Stimulated activated CD4-positive, alpha-beta T cell treated with anti-CD3 and anti-CD28 coated beads, Interleukin-15, amount 100 ng/mL, for 24 hours (primary cell): ENCODE data around the gene CALML3.

Experiments
- DNase-seq: peaks from one replicate; pipeline ENCODE4 v3.0.0-alpha.2; 2020

Gene CALML3

DNA sequence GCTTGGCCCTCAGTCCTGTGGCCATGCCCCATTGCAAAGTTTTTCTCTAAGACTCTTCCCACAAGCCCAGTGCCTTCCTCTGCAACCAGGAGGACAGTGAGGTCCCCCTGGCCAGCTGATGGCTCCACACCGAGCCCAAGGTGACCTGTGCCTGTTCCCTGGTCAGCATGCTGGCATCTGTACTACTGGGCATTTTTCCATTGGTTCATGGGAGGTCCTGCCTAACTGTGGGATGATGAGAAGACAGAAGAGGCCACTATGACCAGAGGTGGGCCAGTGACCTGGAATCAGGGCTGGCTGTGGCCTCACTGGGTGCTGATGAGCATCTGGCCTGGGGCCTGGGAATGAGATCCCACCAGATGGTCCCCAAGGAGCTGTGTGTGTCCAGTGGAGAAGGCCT, 20.2 kb downstream of the CALML3 start:
- no peak for DNase-seq

DNA sequence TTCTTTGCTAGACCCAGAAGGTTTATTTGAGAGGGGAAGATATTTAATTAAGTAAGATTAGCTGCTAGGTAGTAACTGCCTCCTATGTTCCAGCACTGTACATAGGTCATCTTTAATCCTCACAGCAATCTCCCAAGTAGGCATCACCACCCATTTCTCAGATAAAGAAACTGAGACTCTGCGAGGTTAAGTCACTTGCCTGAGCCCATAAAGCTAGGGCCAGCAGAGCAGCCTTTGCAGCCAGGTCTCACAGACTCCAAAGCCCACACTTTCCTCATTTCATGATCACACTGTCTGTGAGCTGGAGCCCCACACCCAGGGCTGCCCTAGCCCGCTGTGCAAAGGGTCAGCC, 20.6 kb downstream of the CALML3 start:
- no peak for DNase-seq

DNA sequence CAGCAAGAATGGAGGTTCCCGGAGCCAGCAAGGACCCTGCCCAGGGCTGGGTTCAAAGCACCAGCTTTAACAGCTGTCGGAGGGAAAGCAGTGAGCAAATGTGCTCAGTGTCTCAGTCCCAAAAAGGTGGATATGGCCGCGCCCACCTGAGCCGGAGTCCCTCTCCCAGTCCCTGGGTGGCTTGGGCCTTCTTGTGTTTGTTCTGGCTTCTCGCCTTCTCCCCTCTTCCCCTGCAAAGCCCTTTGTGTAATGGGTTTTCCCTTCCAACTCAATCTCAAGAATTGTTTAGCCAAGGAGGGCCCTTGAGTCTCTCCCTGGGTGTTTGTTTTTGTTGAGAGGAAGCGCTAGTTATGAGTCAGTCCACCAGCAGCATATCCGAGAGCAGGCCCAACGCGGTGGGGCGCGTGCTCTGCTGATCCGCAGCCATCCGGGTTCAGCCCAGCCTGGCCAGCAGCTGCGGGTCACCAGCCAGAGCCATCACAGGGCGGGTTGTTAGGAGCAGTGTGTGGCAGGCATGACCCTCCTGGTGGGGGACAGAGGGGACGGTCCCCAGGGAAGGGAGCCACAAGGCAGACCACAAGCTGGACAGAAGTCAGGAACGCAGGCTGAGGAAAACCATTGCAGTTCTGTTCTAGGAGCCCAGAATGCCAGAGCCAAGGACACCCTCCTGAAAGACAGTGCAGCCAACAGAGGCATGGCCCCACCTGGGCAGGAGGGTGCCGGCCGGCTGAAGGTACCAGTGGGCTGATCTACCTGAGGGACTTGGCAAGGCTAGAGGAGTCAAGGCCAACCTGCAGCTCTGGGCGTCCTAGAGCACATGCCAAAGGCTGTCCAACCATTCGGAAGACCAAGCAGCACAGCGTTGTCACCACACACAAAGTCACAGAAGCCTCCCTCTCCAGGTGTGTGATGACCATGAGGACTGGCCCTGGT, 21.3 kb downstream of the CALML3 start:
- DNase-seq: no peak

DNA sequence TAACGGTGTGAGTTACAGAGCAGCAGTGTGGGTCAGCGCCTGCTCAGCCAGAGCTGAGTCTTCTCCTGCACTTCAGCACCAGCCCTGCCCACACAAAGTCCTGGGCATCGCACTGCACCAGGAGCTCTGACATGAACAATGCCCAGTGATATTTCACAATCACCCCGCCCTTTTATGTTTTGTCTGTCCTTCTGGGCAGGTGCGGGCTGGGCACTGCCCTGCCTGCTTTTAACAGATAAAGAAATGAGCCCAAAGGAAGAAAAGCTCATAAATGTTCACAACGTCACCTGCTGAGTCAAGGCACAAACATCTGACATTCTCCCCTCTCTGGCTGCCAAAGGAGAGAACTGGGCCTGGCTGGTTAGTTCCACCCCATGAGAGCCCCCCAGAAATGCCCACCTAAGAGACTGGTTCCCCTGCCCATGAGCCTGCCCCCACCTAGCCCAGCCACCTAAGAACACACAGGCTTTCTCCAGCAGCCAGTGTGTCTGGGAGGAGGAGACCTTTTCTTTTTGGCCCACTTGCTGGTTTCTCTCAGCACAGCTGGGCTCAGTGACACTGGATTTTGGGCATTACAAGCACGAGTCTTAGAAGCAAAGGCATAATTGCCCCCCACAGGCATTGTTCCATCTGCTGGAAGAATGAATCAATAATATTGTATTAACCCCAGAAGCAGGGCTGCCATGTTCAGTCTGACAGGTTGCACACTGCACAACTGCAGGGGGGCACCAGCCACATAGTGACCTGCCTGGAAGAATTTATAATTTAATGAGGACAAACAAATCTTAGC, 22.3 kb downstream of the CALML3 start:
- DNase-seq: no peak

DNA sequence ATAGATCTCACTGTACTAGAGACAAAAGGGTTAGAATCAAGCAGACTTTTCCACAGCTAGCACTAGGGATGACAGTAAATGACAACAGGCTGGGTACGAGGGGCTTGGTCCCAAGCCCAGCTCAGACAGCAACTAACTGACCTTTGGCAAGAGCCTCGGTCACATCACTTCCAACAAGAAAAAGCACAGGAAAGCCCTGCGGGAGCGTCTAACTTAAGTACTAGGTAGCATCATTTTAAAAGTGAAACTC, 22.8 kb downstream of the CALML3 start:
- no peak for DNase-seq

DNA sequence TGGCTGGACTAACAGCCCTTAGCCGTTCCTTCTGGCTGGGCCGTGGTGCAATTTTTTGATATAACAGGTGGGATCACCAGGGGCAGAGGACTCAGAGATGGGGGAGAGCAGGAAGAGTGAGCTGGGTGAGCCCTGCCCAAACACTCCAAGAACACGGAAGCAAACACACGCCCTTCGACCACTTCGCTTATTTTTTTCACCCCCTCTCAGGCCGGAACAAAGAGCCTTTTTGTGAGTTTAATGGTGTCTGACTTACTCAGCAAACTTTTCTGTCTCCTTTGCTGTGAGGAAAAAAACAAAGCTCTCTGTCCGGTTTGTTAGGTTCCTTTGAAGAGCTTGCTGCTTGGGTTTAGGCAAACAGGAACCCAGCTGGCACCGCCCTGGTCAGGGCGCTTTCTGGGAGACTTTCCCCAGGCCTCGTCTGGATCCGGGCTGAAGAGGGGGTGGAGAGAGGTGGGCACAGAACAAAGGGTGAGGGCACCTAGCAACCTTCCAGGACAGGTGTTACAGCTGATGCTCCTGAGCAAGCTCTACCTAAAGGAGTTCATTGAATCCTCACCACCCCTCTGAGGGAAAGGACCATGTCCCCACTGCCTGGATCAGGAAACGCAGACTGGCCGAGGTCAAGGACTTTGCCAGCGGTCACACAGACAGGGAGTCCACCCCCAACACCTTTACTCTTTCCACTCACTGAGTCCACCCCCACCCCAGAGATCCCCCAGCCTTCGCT, 23.3 kb downstream of the CALML3 start:
- DNase-seq: no peak

DNA sequence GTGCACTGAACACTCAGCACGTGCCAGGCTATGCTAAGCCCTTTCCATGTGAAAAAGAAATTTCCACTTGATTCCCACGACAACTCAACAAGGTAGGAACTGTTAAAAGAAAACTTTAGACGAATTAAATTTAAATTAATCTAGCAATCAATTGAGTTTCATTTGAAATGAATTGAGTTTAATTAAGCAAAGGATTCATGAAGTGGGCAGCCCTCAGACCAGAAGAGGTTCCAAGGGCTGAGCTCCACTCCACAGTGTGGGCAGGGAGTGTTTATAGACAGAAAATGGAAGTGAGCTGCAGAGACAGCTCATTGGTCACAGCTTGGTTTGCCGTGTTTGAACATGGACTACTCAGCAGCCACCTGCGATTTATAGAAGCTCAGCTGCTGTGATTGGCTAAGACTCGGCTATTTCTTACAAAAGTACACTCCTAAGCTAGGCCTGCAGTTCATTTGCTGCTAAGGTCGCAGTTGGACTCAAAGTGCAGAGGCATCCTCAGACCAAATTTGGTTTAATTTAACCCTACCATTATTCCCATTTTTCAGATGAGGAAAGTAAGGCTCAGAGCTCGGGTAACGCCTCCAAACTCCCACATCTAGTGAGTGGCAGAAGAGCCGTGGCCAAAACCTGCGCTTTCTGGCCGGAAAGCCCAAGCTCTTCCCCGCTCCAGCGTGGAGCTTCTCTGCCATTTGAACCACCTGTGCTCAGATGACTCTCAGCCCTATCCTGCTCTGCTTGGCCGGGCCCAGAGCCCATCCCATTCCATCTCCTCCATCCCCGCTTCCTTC, 24.9 kb downstream of the CALML3 start:
- DNase-seq: no peak

DNA sequence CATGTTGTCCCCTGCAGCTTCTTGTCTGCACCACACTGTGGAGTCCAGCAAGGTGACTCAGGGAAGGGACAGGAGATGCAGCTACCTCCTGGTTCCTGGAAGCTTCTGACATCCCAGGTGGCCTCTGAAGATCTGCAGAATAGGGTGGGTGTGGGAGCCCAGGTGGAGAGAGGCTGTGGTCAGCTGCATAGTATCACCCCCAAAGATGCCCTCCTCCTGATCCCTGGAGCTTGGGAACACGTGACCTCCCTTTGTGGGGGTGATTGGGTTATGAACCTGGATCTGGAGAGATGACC, 25.4 kb downstream of the CALML3 start:
- no peak for DNase-seq

DNA sequence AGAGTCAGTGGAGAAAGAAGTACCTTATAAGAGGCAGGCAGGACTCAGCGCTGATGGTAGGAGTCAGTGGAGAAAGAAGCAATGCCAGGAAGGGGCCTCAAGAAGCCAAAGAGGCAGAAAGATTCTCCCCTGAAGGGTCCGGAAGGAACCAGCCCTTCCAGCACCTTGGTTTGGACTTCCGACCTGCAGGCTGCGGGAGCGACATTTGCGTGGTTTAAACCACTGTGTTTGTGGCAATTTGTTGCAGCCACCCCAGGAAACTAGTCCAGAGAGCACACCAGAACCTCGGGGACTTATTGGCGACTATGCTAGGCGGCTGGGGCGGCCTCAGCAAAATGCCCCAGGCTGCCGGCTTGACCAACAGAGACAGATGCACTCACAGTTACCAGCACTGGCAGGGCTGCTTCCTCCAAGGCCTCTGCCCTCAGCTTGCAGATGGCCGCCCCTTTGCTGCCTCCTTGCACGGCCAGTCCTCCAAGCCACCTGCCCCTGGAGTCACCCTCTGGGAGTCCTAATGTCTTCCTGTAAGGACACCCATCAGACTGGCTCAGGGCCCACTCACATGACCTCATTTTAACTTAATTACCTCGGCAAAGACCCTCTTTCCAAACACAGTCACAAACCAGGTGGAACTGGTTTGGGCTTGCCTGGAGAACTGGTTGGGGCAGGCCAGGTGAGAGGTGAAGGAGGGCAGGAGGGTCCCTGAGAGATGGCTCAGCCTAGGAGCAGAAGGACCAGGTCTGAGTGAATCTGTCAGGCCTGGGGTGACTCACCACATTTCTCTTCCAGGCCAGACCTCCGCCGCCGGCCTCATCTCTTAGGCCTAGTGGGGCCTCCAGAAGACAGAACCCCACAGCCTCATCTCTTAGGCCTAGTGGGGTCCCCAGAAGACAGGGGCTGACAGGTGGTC, 26.1 kb downstream of the CALML3 start:
- no peak for DNase-seq

DNA sequence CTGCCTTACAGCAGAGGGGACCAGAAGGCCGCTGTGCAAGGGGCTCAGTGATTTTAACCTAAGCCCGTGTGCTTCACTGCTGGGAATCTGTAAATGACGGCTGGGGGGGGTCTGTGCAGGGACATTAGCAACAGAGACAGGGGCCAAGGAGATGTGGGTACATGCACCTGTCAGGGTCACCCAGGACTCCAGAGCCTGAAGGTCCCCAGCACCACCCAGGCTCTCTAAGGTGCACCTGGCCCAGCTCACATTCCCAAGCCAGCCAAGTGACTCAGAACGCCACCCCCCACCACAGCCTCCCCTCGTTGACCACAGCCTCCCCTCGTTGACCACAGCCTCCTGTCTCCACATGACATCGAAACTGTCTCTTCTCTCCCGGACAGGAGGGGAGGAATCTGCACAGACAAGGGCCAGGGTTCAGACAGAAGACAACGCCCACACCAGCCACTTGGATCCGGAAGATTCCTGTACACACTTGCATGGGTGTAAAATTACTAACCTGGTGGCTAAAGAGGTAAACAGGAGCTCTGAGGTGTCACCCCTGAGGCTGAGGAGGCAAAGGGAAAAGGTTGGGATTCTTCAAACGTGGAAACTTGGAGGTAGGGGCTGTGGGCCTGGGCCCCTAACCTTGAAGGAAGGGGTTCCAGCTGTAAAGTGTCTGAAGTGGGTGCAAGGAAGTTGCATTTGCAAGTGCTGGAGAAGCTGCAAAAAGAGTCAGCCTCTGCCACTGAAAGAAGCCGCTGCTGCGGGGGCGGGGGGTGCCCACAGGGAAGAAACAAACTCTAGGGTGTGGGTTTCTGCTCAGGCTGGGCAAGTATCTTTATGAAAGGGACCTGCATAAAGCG, 27.0 kb downstream of the CALML3 start:
- DNase-seq: peak; percentile 86

DNA sequence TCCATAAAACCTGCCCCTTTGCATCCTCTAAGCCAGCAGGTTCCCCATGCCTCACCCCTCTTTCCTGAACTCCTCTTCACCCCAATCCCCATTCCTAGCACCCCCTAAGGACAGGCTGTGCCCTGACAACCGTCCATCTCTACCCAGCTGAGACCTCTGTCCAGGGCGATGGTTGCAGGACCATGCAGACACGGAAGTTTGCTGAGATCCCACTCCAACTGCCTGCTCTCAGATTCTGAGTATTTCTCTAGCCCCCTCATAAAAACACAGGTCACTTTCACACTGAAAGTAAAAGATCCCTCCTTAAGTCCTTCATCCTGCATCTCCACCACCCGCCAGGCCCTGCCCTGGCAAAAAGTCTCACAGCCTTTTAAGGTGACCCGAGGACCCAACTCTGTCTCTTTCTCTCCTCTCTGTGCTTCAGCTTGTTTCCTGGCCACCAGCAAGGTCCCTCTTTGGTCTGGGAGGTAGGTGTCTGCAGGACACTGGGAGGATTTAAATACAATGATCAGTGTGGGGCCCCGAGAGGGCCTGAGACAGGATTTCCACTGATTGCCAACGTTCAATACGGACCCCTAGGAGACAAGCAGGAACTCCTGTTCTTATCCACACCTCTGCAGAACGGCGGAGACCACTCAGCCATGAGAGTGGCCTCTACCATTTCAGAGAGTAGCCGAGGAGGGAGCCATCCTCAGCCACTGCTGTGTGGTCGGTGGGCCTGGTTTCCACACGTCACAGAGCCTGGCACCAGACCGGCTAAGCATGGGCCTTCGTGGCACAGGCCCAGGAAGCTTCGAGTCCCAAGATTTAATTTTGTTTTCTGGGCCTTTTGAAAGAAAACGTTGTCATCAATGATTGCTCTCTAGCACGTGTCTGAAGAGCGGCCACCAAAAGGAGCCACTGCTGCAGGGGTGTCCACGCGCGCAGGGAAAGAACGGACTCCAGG, 27.9 kb downstream of the CALML3 start:
- no peak for DNase-seq

DNA sequence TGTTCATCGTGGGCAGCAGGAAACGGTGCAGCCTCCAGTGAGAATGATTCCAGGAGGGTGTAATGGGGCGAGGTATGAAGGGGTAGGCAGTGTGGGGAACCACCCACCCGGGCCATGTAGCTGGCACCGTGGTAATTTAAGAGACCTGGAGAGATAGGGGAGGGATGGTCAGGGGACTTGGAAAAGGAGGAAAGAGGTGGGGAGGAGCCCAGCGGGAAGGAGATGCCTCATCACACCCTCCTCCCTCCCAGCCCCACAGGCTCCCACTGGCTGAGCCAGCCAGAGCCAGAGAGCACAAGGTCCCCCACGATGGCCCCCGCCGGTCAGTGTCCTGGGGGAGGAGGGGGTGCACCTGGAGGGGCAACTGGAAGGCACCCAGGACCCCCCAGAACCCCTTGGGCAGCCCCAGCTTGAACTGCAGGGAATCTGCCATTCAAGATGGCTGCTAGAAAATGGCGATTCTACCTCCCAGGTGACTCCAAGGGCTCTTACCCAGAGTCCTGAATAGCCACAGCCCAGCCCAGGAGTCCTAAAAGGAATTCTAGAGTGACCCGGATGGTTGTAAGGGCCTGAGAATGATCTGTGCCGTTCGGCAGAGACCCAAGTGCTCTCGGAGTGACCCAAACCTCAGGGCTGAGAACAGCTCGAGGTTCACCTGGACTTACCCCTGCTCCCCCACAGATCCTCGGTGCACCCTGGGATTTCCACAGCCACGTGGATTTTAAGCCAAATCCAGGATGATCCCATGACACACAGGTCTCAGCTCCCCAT, 28.8 kb downstream of the CALML3 start:
- no peak for DNase-seq

DNA sequence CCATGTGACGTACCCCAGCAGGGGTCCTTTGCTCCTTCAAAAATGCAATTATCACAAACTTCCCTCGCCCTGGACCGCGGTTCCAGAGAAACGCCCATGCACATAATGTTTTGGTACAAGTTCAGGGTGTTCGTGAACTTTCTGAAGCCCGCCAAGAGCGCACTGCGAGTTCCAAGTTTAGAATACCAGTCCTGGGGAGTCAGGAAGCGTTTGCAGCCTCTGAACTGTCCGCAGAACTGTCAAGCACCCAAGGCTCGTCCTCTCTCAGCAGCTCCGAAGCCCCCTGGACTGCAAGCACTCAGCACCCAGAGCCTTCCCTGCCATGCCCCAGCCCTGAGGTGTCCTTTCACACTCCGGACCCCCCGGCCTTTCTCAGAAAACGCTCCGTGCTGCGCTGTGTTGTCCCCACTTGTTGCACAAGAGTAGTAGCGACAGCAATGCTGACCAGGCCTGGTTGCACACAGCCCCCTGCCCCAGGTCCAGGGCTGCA, 30.3 kb downstream of the CALML3 start:
- no peak for DNase-seq

DNA sequence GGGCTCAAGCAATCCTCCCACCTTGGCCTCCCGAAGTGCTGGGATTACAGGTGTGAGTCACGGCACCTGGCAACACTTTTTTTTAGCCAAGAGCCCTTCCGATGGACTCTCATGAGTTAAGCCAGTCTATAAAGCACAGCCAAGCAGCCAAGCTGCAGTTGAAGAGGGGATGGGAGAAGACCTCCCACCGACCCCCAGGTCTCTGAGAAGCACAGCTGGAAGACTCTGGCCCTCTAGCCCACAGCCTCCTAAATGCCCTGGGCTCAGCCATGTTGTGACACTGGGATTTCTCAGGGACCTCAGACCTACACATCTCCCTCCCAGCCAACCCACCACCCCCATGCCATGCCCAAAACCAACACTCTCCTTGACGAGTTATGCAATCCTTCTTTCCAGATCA, 31.1 kb downstream of the CALML3 start:
- no peak for DNase-seq

DNA sequence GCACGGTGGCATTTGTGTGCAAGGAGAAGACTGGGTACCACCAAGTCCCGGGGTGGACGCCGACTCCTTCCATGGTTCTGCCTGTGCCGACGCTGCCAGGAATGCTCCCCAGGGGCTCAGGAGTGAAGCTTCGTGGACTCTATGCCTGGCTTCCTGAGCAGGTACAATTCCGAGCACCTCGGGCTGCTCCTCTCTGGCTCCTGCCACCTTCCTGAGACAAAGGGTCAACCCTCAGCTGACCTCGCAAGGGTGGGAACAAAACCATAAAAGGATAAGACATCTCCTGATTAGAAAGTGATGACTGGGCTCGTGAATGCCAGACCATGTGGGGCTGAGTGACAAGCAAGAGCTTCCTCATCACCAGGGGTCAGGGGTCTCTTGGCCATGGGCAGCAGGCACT, 31.8 kb downstream of the CALML3 start:
- no peak for DNase-seq

DNA sequence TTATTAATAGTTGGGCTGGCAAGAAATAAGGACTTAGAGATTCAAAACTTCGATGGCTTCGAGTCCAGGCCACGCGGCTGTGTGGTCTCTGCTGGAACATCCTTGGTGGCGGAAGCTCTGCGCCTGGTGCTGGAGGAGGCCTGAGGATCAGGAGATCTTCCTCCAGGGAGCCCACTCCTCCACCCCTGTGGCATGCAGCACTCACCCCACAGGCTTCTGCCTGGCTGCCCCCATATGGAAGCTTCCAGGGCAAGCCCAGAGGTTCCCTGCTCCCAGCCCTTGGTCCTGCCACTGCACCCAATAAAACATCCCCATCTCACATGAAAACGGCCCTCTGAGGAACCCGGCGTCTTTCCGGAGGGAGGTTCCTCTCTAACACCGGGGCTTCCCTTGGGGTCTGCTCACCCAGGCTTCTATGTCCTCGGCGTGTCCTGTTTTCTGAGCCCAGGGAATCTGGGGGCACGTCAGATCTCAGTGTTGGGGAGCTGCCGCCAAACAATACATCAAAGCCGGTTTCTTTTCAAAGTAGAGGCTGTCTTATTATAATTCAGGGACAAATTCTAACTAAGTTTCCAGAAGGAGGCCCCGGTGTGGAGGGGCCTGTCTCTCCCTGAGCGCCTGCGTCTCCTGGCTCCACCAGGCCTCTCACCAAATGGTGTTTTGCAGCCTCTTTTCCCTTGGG, 32.4 kb downstream of the CALML3 start:
- no peak for DNase-seq

DNA sequence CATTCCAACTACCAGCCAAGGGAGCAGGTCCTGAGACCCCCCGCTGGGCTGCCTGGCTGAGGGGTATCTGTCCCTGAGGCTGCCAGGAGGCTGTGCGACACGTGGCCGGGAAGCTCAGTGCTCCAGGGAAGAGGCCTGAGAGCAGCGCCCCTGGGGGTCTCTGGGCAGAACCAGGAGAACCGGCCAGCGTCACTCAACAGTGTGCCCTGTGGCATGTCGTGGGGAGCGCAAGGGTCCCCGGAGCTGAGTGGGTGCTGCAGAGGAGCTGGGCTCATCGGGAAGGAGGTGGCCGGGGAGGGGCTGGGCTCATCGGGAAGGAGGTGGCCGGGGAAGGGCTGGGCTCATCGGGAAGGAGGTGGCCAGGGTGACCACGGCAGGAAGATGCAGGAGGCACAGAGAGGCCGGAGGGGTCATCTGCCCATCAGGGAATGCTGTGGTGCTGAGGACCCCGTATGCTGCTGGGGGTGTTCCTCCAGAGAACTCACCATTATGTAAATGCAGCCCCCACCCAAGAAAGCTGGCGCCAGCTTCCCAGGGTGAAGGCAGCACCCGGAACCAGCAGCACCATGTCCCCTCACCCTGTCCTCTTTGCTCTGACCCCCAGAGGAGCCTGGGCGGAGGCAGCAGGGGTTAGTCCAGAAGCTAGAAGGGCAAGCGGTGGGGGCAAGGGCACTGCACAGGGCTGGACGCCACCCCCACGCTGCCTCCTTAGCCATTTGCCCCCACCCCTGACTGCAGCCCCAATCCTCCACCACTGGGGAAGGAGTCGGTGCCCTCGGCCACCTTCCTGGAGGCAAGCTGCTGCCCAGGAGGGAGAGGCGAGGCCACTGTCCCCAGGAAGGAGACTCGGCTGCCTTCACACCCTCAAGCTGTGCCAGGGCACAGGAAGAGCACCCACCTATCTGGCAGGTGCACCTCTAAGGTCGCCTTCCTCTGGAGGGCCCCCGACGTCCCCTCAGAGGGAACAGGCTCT, 33.3 kb downstream of the CALML3 start:
- DNase-seq: no peak
